ENCODE measurements around the gene SLC16A9.

The SLC16A9 gene

DNA sequence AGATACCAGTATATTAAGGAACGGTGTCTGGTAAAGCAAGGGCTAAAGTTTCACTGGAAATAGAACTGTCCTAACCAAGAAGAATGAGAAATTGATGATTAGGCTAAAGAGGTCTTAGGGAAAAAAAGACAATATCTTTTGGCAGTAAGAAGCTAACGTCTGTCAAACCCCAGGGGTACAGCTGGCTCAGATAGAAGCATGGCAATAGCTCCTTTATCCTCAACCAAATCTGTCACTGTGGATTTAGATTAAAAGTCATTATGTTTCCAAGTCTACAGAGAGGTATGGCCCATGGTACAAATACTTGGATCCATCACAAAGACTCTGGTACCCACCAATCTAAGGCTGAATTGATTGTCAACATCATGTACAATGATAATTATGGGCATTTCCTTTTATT lies 8.6 kb upstream of the SLC16A9 start:
- FAIRE-seq, result no peak

DNA sequence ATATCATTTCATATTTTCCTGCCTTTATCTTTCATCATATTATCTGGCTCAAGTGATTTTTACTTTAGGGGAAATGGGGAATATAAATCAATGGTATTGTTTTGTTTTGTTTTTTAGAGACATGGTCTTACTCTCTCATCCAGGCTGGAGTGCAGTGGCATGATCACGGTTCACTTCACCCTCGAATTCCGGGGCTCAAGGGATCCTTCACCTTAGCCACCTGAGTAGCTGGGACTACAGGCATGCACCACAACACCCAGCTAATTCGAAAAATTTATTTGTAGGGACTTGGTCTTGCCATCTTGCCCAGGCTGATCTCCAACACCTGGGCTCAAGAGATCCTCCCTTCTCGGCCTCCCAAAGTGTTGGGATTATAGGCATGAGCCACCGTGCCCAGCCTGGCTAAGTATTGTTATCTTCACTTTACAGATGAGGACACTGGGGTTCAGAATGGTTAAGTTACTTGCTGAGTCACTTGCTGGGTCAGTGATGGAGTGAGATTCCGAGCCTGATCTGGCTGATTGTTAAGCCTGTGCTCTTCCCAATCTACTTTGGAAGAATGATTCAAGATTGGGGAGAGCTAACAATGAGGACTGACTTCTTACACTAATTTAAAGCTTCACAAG lies 3.7 kb upstream of the SLC16A9 start:
- FAIRE-seq, result no peak

- no peak for FAIRE-seq
These were observed 2.3 kb upstream of the SLC16A9 start for GRCh38 chr10:59711871-59712494.

DNA sequence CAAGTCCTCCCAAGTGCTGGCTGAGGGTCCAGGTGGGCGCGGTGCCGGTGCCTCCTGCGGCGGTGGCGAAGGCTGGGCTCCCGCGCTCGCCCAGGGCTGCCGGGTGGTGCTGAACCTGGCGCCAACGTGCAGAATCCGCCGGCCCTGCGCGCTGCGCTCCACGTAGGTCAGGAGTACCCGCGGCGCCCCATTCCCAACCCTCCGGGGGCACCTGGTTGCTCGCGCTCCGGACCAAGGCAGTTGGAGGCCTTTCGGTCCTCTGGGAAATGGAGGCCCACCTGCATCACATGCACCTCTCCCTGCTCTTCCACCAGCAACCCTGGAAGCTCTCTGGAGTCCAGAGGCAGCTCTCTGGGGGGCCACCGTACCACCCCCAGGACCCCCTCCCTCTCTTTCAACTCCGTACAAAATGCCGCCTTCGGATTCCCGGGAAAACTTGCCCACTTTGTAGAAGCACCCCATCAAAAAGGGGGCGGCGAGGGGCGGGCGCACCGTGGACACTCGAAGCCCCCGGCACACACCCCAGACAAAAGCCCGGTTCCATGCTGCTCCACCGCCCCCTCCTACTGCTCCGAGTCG lies 745 bp downstream of the SLC16A9 start:
- no peak for FAIRE-seq

- no peak for FAIRE-seq
These were observed 2.5 kb downstream of the SLC16A9 start for GRCh38 chr10:59706851-59707797.

DNA sequence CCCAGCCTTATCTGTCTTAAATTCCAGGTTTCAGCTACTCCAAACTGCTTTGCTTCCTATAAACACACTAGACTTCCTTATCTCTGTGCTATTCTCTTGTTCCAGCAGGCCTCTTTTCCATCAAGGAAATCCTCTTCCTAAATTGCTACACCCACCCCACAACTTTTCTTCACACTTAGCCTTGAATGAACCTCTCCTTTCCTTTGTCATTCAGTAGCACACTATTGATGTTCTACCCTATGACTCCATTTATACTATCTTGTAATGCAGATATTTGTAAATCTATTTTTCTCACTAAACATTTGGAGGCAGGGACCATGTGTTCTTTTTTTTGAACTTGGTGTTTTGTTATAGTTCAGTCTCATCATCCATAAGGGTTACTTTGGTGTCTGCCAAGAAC lies 3.7 kb downstream of the SLC16A9 start:
- FAIRE-seq, result no peak

GRCh38 chr10:59704630-59705029 lies 5.0 kb downstream of the SLC16A9 start:
- FAIRE-seq, result no peak

GRCh38 chr10:59702347-59702746 lies 7.3 kb downstream of the SLC16A9 start:
- FAIRE-seq, result no peak

DNA sequence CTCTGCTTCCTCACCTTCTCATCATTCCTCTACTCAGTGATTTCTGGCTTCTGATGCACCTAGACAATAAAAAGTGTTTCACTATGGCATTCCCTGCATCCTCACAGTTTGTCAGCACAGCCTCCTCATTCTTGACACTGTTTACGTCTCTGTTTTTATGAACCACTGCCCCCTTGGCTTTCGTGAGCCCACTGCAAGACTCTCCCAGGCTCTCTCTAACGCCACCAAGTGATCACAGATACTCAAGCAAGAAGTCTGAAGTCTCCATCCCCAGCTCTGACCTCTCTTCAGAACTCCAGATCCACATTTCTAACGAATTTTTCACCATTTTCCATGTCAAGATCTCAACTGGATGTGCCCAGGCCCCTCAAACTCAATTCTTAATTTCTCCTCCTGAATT lies 8.9 kb downstream of the SLC16A9 start:
- FAIRE-seq, result no peak

- FAIRE-seq, result no peak
These were observed 11.3 kb downstream of the SLC16A9 start for GRCh38 chr10:59698326-59698725.

GRCh38 chr10:59695637-59696036 lies 14.0 kb downstream of the SLC16A9 start:
- no peak for FAIRE-seq

DNA sequence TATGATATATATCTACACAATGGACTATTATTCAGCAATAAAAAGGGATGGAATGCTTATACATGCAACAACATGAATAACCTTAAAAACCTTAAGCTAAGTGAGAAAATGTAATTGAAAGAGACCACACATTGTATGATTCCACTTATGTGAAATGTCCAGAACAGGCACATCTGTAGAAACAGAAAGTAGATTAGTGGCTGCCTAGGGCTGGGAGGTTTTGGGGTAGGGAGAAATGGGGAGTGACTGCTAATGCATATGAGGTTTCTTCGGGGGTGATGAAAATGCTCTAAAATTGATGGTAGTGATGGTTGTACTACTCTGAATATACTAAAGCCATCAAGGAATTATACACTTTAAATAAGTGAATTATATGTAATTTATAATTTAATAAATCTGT lies 14.7 kb downstream of the SLC16A9 start:
- FAIRE-seq, result no peak

DNA sequence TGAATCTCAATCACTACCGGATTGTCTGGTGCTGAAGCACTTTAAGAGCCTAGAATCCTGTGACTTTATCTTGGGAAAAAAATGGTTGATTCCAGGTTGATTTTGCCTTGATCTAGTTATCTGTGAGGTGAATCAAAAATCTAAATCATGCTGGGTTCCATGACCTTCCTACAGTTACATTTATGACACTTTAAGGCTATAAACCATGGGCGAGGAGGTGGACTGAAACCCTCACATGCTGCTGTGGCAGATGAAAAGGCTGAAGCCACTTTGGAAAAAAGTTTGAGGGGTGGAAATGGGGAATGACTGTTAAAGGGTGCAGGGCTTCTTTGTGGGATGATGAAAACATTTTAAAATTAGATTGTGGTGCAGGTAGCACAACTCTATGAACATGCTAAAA lies 17.5 kb downstream of the SLC16A9 start:
- FAIRE-seq, result no peak

GRCh38 chr10:59688921-59689351 lies 20.7 kb downstream of the SLC16A9 start:
- no peak for FAIRE-seq

- FAIRE-seq, result no peak
These were observed 22.0 kb downstream of the SLC16A9 start for GRCh38 chr10:59687657-59688056.

DNA sequence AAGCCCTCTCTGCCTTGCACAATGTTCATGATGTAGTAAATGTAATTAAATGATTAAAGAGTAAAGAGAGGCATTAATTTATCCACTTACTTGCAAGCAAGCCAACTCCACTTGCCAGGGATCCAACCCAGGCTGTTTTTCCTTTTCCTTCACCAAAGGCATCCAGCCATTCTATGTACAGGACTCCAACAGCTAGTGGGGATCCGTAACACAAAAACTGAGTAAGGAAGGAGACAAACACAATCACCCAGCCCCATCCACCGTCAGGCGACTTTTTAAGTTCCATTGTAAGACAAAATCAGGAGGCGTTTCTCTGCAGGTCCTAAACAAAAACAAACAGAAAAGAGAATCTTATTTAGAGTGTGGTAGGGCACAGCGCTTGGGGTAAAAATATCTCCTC lies 25.6 kb downstream of the SLC16A9 start:
- no peak for FAIRE-seq

DNA sequence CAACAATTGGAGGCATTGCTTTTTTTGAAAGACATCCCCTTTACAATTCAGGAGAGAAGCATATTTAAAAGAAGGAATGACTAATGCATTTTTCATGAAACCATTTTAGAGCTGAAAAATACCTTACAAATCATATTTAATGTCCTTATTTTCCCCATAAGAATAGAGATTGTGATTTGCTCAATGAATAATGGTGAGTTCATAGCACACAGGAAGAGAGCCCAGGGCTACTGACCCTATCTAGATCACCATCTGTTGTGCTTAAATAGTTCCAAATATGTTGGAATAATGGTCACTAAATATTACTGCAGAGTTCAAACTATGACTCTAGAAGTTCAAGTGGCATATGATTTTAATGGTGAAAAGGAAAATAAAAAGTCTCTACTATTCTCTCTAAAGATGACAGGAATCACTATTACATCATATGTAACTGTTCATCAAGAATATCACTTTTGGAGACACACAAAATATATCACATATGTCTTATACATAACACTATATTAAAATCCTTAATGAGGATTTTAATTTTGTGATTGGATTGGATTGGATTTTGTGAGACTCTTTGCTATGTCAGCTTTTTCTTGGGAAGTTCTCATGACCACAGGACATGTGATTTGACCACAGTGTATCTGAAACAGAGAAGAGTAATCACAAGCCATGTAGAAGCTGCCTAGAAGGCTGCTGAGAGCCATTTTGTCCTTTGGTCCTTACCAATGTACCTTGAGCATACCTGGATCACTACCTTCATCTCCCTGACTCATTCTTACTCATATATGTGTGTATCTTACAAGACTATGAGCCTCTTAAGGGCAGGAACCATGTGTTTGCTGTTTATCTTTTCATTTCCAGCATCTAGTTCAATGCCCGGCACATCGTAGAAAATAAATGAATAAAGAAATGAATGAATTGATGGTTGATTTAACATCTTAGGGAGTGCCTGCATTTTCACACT lies 26.4 kb downstream of the SLC16A9 start:
- no peak for FAIRE-seq

- no peak for FAIRE-seq
These were observed 29.5 kb downstream of the SLC16A9 start for GRCh38 chr10:59680199-59680598.

DNA sequence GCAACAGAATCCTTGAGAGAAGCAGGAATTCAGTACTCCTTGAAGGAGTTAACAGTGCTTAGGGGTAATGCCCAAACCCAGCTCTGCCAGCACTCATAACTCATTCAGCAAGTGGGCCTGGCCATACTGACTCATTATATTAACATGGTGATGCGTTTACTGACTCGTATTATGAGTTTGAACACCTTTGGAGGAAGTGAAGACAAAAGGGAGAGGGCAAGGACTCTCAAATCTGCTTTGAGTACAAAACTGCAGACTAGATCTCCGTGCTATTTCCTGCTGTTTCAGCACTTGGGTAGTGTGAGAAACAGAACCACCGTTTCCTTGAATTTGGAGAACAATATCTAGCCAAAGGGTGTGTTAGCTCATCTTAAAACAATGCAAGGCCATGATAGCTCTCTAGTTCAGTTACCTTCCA lies 30.8 kb downstream of the SLC16A9 start:
- no peak for FAIRE-seq

GRCh38 chr10:59677253-59677831 lies 32.3 kb downstream of the SLC16A9 start:
- no peak for FAIRE-seq

- FAIRE-seq, result no peak
These were observed 33.8 kb downstream of the SLC16A9 start for GRCh38 chr10:59675812-59676211.

All from G401.6 (cell line).